A673 (cell line): ENCODE measurements around the gene NCAM2.

ENCODE experiments used
- EZH2 ChIP-seq: fragments of 200-600 bp; sonication (generic); IDR thresholded peaks from 2 replicates; pipeline ENCODE4 v1.6.1; 2017; ENCODE audit warnings: borderline replicate concordance, low read depth, mild to moderate bottlenecking, mixed read lengths, antibody characterized with exemption, low read length; ENCODE audit not compliant: poor library complexity, severe bottlenecking
- TF ChIP-seq, protein P1 (sequence below): fragments of 300-800, 200-600 bp; sonication (generic); conservative IDR thresholded peaks from 2 replicates; pipeline ENCODE4 v1.5.1; 2017; ENCODE audit warnings: low read depth, mild to moderate bottlenecking, antibody characterized with exemption, low read length, moderate library complexity, mixed read lengths

DNA sequence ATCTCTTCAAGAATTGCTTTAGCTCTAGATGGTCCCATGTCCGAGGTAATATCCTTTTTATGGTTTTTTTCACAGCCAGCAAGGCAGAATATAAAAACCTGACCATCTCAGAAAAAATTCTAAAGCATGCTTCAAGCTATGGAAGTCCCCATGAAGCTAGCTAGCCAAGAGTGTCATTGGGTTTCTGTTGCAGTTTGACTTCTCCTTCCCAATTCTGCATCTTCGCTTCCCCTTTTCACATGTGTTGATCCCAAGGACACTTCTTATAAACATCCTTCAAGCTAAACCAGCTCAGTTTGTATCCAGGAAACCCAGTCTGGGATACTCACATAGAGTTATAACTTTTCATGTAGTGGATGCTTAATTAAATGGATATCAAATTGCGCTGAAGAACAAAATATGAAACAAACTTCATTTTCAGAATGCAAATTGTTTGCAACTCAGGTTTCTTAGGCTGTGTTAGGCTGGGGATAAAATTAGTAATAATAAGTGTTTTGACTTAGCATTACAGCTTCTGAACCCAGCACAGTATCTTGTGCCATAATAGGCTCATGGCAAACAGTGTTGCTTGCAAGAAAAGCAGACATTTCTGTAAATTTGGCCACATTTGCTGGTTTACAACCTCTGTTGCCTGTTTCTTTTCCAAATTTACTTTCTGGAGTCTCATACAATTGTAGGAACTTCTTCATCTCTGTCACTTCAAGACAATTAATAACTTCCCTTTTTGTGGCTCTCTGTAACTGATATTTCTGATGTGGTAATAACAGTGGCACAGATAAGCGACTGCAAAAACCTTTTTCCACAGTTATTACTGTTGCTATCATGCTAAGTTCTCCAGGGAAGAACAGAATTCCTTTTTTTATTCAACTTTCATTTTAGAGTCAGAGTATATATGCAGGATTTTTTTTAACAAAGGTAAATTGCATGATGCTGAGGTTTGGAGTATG is 53.2 kb downstream of the NCAM2 start:
- TF ChIP-seq, protein P1, sequence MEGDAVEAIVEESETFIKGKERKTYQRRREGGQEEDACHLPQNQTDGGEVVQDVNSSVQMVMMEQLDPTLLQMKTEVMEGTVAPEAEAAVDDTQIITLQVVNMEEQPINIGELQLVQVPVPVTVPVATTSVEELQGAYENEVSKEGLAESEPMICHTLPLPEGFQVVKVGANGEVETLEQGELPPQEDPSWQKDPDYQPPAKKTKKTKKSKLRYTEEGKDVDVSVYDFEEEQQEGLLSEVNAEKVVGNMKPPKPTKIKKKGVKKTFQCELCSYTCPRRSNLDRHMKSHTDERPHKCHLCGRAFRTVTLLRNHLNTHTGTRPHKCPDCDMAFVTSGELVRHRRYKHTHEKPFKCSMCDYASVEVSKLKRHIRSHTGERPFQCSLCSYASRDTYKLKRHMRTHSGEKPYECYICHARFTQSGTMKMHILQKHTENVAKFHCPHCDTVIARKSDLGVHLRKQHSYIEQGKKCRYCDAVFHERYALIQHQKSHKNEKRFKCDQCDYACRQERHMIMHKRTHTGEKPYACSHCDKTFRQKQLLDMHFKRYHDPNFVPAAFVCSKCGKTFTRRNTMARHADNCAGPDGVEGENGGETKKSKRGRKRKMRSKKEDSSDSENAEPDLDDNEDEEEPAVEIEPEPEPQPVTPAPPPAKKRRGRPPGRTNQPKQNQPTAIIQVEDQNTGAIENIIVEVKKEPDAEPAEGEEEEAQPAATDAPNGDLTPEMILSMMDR, result no peak
- no peak for TF ChIP-seq EZH2
